Activated CD8-positive, alpha-beta memory T cell treated with anti-CD3 and anti-CD28 coated beads for 1 hour (primary cell): ENCODE measurements around the gene R3HDM2.
"Not testable (repeated sequence)": the region's sequence is repeated elsewhere in the genome, so short reads cannot be mapped to it uniquely, and the experiment has no call there.

ENCODE experiments used
- DNase-seq, 2 donors: peaks; one replicate each; pipeline ENCODE4 v3.0.0-alpha.2; 2020; ENCODE audit warnings: low read depth in 1 of 2; ENCODE audit errors: extremely low read depth in 1 of 2

R3HDM2 gene

GRCh38 chr12:57276233-57276632 is 154.6 kb downstream of the R3HDM2 start:
- not testable (repeated sequence) for DNase-seq

GRCh38 chr12:57273516-57273915 is 157.3 kb downstream of the R3HDM2 start:
- DNase-seq = no peak

- no peak for DNase-seq
These were observed 158.3 kb downstream of the R3HDM2 start for GRCh38 chr12:57272337-57273151.

GRCh38 chr12:57270966-57271470 is 159.8 kb downstream of the R3HDM2 start:
- DNase-seq = no peak

GRCh38 chr12:57268264-57268663 is 162.6 kb downstream of the R3HDM2 start:
- DNase-seq = no peak

- DNase-seq = no peak
These were observed 164.2 kb downstream of the R3HDM2 start for GRCh38 chr12:57266681-57267080.

GRCh38 chr12:57263096-57263495 is 167.7 kb downstream of the R3HDM2 start:
- DNase-seq = no peak

GRCh38 chr12:57262126-57262822 is 168.6 kb downstream of the R3HDM2 start:
- no peak for DNase-seq

- DNase-seq = no peak
These were observed 169.4 kb downstream of the R3HDM2 start for GRCh38 chr12:57261428-57261865.

GRCh38 chr12:57260366-57260765 is 170.5 kb downstream of the R3HDM2 start:
- no peak for DNase-seq

GRCh38 chr12:57258977-57259970 is 171.6 kb downstream of the R3HDM2 start:
- no peak for DNase-seq

- DNase-seq = no peak
These were observed 174.9 kb downstream of the R3HDM2 start for GRCh38 chr12:57255916-57256315.

GRCh38 chr12:57254506-57255280 is 176.2 kb downstream of the R3HDM2 start:
- no peak for DNase-seq

- no peak for DNase-seq
These were observed 179.9 kb downstream of the R3HDM2 start, which contains the start of gene STAC3 for GRCh38 chr12:57250956-57251355. Gene STAC3, minus strand, starts transcription at chr12:57251187. Its CDS starts 1,551 bp downstream, at chr12:57249636.

- DNase-seq = no peak
These were observed 180.3 kb downstream of the R3HDM2 start for GRCh38 chr12:57250541-57250940.

GRCh38 chr12:57248934-57249742 is 181.7 kb downstream of the R3HDM2 start:
- no peak for DNase-seq

GRCh38 chr12:57247041-57247440 is 183.8 kb downstream of the R3HDM2 start:
- DNase-seq = no peak

GRCh38 chr12:57244312-57244696 is 186.5 kb downstream of the R3HDM2 start:
- no peak for DNase-seq
